Skeletal muscle cell (primary cell): Measurements from ENCODE around the gene FCMR.

ENCODE experiments used
- DNase-seq: peaks from one replicate; pipeline ENCODE4 v3.0.0-alpha.2; 2010; ENCODE audit warnings: low read depth
- H3K4me3 ChIP-seq: 2 replicates; pipeline ENCODE4 v1.5.1; 2011; ENCODE audit warnings: low read depth, mild to moderate bottlenecking, control low read depth, low read length, moderate library complexity

Gene FCMR

GRCh38 chr1:206905295-206906164 is 16.2 kb downstream of the FCMR start:
- H3K4me3 ChIP-seq: no peak overlapping the region
- DNase-seq: peak; percentile 75

GRCh38 chr1:206904423-206905142 is 17.2 kb downstream of the FCMR start:
- no peak for DNase-seq
- no peak overlapping the region for H3K4me3 ChIP-seq

DNA sequence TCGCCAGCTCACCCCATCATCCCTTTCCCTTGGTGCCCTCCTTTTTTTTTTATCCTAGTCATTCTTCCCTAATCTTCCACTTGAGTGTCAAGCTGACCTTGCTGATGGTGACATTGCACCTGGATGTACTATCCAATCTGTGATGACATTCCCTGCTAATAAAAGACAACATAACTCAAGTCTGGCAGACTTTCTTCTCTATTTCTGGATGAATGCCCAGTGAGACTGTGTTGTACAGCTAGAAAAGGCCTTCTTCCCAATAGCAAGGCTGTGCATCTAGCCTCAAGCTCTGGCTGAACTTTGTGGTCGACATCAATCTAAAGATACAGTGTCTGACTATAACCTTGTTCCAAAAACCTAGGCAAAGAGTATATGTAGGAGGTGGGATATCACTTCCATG is 18.1 kb downstream of the FCMR start:
- no peak for DNase-seq
- H3K4me3 ChIP-seq: no peak overlapping the region

- no peak overlapping the region for H3K4me3 ChIP-seq
- no peak for DNase-seq
These were observed 19.0 kb downstream of the FCMR start for GRCh38 chr1:206902702-206903101.

- no peak for DNase-seq
- H3K4me3 ChIP-seq: no peak overlapping the region
These were observed 19.8 kb downstream of the FCMR start for GRCh38 chr1:206901944-206902343.

GRCh38 chr1:206900149-206900548 is 21.6 kb downstream of the FCMR start:
- no peak overlapping the region for H3K4me3 ChIP-seq
- no peak for DNase-seq

DNA sequence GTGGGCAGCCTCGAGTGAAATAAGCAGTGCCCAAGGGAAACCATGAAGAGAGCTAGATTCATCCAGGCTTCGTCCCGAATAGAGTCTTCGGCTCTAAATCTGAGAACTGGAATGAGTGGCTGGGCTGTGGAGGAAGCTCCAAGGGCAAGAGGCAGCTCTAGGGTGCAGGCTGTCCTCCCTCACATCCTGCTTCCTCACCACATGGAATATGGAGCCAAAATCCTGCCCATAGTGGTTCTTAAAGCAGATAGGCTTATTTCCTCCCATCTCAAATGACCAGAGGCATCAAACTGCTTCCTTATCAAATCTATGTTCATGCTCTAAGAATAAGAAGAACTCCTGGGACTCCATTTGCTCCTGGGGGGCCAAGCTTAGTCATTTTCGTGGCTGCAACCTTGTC is 22.0 kb downstream of the FCMR start:
- no peak overlapping the region for H3K4me3 ChIP-seq
- DNase-seq: no peak

GRCh38 chr1:206898915-206899431 is 22.8 kb downstream of the FCMR start:
- no peak for DNase-seq
- H3K4me3 ChIP-seq: no peak overlapping the region

DNA sequence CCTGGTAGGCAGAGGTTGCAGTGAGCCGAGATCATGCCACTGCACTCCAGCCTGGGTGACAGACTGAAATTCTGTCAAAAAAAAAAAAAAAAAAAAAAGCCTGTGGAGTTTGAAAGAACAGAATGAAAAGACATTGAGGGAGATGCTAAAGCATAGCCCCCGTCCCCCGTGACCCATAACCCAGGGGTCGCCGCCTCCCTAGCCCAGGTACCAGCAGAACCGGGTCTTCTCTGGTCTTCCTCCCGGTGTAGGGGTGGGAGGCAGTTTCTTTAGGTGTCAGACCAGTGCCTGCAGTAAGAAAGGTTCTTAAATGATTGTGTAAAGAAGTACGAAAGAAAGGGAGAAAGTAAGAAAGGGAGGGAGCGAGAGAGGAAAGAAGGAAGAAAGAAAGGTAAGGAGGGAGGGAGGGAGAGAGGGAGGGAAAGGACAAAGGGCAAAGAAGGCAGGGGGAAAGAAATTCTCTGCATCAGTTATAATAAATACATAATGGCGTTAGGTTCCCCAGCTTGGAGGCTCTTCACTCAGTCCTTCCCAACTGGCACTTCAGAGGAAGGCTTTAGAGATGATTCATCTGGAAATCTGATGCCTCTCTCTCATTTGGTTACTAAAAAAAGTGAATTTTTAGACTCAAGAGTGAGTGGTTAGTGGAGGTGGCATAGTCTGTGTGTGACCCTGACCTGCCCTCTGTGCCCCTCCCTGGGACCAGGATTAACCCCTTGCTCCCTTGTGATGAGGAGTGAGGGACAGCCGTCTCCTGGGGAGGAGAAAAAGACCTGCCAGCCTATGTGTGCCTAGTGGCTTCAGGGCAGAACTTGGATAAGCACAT is 23.4 kb downstream of the FCMR start:
- DNase-seq: no peak
- H3K4me3 ChIP-seq: no peak overlapping the region

DNA sequence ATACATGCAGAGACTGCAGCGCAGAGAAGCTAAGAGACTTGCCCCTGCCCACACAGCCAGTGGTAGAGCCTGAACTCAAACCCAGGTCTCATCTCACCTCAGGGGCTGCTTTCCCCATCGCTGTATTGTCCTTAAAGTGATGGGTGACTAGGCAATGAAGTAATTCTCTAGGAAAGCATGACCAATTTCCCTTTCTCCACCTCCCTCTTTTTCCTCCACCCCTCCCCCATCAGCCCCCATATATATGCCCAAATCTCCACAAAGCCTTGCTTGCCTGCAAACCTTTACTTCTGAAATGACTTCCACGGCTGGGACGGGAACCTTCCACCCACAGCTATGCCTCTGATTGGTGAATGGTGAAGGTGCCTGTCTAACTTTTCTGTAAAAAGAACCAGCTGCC is 24.6 kb downstream of the FCMR start, which contains the start of gene IL24:
Gene IL24 (plus strand): TSS at position 269 of the 400 bp plus-strand sequence. CDS start 390 bp downstream, outside the sequence.
- no peak within 1 kb of the TSS for H3K4me3 ChIP-seq
- DNase-seq: no peak

- no peak overlapping the region for H3K4me3 ChIP-seq
- DNase-seq: no peak
These were observed 25.5 kb downstream of the FCMR start for GRCh38 chr1:206896261-206896660.

DNA sequence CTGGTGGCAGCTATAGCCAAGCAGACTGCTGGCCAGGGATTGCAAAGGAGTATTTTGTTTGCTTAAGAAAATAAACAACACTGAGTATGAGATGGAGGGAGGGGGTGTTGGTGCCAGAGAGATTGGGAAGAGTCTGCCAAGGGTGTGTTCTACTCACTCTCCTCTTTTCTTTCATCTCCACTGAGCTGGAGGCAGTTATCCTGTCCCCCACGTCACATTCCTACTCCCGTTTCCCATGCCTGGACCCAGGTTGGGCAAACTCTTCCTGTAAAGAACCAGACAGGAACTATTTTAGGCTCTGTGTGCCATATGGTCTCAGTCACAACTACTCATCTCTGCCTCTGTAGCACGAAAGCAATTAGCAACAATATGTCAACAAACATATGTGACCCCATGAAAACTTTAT is 25.9 kb downstream of the FCMR start:
- H3K4me3 ChIP-seq: no peak overlapping the region
- DNase-seq: peak; percentile 45

- no peak for DNase-seq
- H3K4me3 ChIP-seq: no peak overlapping the region
These were observed 26.4 kb downstream of the FCMR start for GRCh38 chr1:206895325-206895724.

DNA sequence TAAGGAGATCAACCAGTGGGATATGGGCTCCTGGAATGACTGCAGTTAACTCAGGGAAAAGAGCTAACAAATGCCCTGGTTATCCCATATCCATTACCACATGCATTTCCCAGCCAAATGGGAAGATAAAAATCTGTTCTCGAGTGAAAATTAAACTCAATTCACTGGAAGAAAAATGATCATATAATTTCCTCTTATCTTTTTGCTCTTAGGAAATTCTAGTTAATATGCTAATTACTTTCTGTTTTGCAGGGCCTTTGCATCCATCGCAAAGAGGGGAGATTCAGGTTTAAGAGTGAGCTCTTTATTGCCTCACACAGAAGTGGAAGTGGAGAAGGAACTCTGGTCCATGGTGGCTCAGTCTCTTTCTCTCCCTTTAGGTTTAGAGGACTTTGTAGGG is 28.4 kb downstream of the FCMR start:
- DNase-seq: no peak
- no peak overlapping the region for H3K4me3 ChIP-seq

DNA sequence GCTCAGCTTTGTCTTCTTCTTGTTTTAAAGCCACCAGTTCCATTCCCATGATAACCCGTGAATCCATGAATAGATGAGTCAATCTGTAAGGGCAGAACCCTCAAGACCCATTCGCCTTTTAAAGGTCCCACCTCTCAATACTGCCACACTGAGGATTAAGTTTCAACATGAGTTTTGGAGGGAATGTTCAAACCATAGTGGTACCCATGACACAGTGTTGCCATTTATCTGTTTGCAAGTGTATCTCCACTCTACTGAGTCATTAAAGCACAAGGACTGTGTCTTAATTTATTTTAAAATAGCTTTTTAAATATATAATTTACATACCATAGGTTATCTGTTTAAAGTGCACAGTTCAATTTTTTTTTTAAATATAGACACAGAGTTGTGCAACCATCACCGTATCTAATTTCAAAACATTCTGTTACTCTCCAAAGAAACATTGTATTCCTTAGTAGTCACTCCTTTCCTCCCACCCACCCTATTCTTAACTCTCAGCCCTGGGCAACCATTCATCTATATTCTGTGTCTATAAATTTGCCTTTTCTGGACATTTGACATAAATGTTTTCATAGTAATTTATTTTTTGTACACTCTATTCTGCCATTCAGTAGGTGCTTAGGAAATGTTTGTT is 29.3 kb downstream of the FCMR start:
- DNase-seq: peak; percentile 54
- no peak overlapping the region for H3K4me3 ChIP-seq

GRCh38 chr1:206891412-206891811 is 30.3 kb downstream of the FCMR start:
- no peak for DNase-seq
- H3K4me3 ChIP-seq: no peak overlapping the region

DNA sequence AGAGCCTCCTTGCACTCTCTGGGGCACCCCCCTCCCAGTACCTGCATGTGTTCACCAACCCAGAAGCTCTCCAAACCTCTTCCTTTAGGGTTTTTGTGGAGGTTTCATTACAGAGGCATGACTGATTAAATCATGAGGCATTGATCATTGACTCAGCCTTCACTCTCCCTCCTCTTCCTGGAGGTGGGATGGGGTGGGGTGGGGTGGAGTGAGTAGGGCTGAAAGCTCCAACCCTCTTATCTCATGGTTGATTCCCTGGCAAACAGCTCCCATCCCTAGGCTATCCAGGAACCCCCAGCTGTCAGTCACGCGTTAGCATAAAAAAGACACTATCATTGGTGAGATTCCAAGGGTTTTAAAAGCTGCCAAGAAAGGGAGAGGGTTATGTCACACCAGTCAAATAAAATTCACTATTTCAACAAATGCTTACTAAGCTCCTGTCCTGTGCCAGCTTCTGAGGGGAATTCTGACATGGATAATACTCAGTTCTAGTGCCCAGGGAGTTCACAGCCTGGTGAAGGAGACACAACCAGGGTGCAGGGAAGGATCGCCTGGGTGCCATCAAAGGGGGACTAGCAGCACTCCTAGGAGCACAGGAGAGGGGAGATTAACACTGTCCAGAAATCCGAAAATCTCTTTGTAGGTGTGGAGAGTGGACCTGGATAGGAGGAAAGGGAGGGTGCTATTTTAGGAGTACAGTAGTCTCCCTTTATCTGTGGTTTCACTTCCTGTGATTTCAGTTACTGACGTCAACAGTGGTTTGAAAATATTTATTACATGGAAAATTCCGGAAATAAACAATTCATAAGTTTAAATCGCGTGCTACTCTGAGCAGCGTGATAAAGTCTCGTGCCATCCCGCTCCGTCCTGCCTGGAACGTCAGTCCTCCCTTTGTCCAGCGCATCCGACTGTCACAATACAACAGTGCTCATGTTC is 31.3 kb downstream of the FCMR start:
- DNase-seq: no peak
- H3K4me3 ChIP-seq: no peak overlapping the region

DNA sequence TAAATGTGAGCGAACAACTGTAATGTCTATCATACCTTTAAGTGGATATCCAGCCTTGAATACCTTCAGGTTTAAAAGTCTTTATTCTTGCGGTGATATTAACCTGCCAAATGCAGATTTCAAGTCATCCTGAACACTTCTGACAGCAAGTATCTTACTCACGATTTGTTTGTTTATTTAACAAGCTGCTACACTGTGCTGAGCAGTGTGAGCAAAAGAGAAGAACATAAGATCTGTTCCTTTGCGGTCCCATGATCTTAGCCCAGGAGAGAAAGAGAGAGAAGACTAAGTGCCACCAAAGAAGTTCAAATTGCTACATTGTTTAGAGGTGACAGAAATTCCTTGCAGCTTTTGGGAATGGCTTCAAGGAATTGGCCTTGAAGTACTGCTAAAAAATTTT is 34.0 kb downstream of the FCMR start:
- DNase-seq: no peak
- no peak overlapping the region for H3K4me3 ChIP-seq
